ENCODE measurements around the gene CCDC8. TPM values are rescaled to one million over a fixed set of nuclear protein-coding genes. Genes with fewer than 3 reads are reported as not detected.

Gene CCDC8
- polyA plus RNA-seq, 1 of the 3 experiments (the other 2 are of a cell fraction), result 0.03 TPM

DNA sequence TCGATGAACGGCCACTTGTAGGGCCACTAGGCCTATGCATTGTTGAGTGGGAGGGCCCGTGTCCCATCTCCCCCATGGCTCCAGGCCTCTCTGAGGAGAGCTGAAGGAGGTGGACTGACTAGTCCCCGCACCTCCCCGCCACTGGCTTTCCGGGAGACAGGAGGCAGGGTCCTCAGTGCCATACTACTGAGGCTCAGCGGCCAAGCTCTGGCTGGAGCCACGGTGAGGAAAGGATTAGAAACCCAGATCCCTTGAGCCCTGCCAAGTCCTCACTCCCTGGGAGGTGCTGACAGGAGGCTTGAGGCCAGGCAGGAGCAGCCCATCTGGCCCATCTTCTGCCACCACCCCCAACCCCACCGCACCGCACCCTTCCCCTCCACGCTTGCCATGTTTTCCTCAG lies 29.0 kb downstream of the CCDC8 start:
- POLR2A ChIA-PET, result interaction anchor here (1.0 kb wide), 1 partner anchor 16 kb away, joined by 3 read pairs; no protein-coding TSS in a partner anchor
- CTCF ChIA-PET, result interaction anchor here (0.7 to 4.1 kb wide), 8 partner anchors 11 to 131 kb away, joined by 3 to 25 read pairs (median 3); partner anchors contain the start of gene PPP5C
- H3K27ac ChIP-seq (ENCODE audit: low read depth in 2 of 2, low read length in 1 of 2), result no peak overlapping the region
- WGBS (ENCODE audit: low lambda C conversion rate), result 97% methylated on average over 4 of the region's 11 CpGs
- H3K4me2 ChIP-seq, result no peak overlapping the region
- peaks cover 60 to 61% of the 10 kb centered on the region in 2 experiments for H3K36me3 ChIP-seq (replicated peaks in 1 of 2; ENCODE audit: control insufficient read depth in 1 of 2, insufficient read depth in 2 of 2, low read length in 1 of 2)
- H3K9ac ChIP-seq, result no peak overlapping the region
- no peaks in the 10 kb centered on the region for H3K9me3 ChIP-seq
- DNase-seq, result no peak
- peaks cover 32% of the 10 kb centered on the region for H3K79me2 ChIP-seq (ENCODE audit: insufficient read depth)
- H3K9me2 ChIP-seq, result no peaks in the 10 kb centered on the region
- TF ChIP-seq JUND (IDR thresholded peaks at IDR 0.05), result no peak
- no peak for TF ChIP-seq SIN3A (IDR thresholded peaks at IDR 0.05; ENCODE audit: borderline replicate concordance, low read depth, low read length)
- no peak for TF ChIP-seq GATA2 (CRISPR knock-in tag; IDR thresholded peaks at IDR 0.05)
- TF ChIP-seq YY1 (IDR thresholded peaks at IDR 0.05; ENCODE audit: low read depth), result no peak
- no peak for TF ChIP-seq FOSL2 (IDR thresholded peaks at IDR 0.05; ENCODE audit: borderline replicate concordance, low read depth)
- TF ChIP-seq SMC3 (IDR thresholded peaks at IDR 0.05; ENCODE audit: low read depth, low read length), result no peak
- TF ChIP-seq RAD21 (IDR thresholded peaks at IDR 0.05; ENCODE audit: low read length), result no peak
- no peak for TF ChIP-seq MEF2A (IDR thresholded peaks at IDR 0.05; ENCODE audit: borderline replicate concordance, low read depth)
- TF ChIP-seq RFX5 (IDR thresholded peaks at IDR 0.05; ENCODE audit: low read length), result no peak
- TF ChIP-seq, protein P1, sequence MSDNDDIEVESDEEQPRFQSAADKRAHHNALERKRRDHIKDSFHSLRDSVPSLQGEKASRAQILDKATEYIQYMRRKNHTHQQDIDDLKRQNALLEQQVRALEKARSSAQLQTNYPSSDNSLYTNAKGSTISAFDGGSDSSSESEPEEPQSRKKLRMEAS (IDR thresholded peaks at IDR 0.05; ENCODE audit: low read depth), result no peak
- TF ChIP-seq FOXM1 (IDR thresholded peaks at IDR 0.05; ENCODE audit: low read depth), result no peak
- H2AFZ ChIP-seq (ENCODE audit: low read depth), result no peak overlapping the region
- no peaks in the 10 kb centered on the region for H4K20me1 ChIP-seq (ENCODE audit: insufficient read depth)
- H3K27me3 ChIP-seq (ENCODE audit: insufficient read depth), result no peaks in the 10 kb centered on the region
- no peaks in the 10 kb centered on the region for H3F3A ChIP-seq (replicated peaks; ENCODE audit: insufficient read depth)
- no peak overlapping the region for H3K4me3 ChIP-seq (ENCODE audit: low read depth in 2 of 2, low read length in 1 of 2)
- H3K4me1 ChIP-seq (ENCODE audit: control insufficient read depth in 1 of 2, insufficient read depth in 2 of 2, low read depth in 1 of 2, low read length in 1 of 2), result no peaks in the 10 kb centered on the region; a peak in 1 of 4 replicates

DNA sequence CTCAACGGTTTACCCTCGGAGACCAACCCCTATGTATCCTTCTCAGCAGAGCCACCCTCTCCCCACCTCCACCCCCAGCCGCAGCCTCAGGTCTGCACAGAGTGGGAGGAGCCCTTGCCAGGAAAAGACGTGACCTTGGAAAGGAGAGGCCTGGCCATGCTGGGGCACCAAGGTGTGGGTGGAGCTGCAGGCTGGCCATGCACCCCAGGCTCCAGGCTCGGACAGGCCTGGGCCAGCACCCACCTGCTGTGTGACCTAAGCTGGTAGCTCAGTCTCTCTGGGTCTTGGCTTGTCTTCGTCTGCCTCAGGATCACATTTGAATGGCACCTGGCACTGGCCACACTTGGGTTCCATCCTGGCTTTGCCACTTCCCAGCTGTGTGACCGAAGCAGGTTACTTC lies 29.5 kb downstream of the CCDC8 start:
- peaks cover 38% of the 10 kb centered on the region for H3K79me2 ChIP-seq (ENCODE audit: insufficient read depth)
- CTCF ChIA-PET, result interaction anchor here (0.7 to 4.1 kb wide), 9 partner anchors 12 to 105 kb away, joined by 3 to 25 read pairs (median 3); partner anchors contain the start of gene PPP5C
- H4K20me1 ChIP-seq (ENCODE audit: insufficient read depth), result 0 out of 2 replicates have a peak, but pooled peaks cover 4% of the 10 kb centered on the region
- no peaks in the 10 kb centered on the region for H3K27me3 ChIP-seq (ENCODE audit: insufficient read depth)
- no peak overlapping the region for H2AFZ ChIP-seq (ENCODE audit: low read depth)
- DNase-seq, result no peak
- H3K9ac ChIP-seq, result no peak overlapping the region
- no peak overlapping the region for H3K4me3 ChIP-seq (ENCODE audit: low read depth in 2 of 2, low read length in 1 of 2)
- TF ChIP-seq REST (IDR thresholded peaks at IDR 0.05; ENCODE audit: low read depth, low read length) (no peak), GATA2 (CRISPR knock-in tag; IDR thresholded peaks at IDR 0.05) (no peak), RCOR1 (IDR thresholded peaks at IDR 0.05; ENCODE audit: low read length) (no peak), NRF1 (IDR thresholded peaks at IDR 0.05; ENCODE audit: low read depth, low read length) (no peak), TCF12 (IDR thresholded peaks at IDR 0.05) (no peak), RFX5 (IDR thresholded peaks at IDR 0.05; ENCODE audit: low read length) (no peak), EP300 (IDR thresholded peaks at IDR 0.05; ENCODE audit: borderline replicate concordance in 1 of 2, low read depth in 1 of 2, low read length in 1 of 2) (no peak), NFIC (IDR thresholded peaks at IDR 0.05; ENCODE audit: borderline replicate concordance) (no peak), SIN3A (IDR thresholded peaks at IDR 0.05; ENCODE audit: borderline replicate concordance, low read depth, low read length) (no peak), RAD21 (IDR thresholded peaks at IDR 0.05; ENCODE audit: low read length) (no peak), FOXM1 (IDR thresholded peaks at IDR 0.05; ENCODE audit: low read depth) (no peak), TAF1 (IDR thresholded peaks at IDR 0.05; ENCODE audit: borderline replicate concordance, low read depth, low read length) (no peak)
- TF ChIP-seq, protein P1 (IDR thresholded peaks at IDR 0.05; ENCODE audit: low read depth), result no peak
- TF ChIP-seq, protein P2, sequence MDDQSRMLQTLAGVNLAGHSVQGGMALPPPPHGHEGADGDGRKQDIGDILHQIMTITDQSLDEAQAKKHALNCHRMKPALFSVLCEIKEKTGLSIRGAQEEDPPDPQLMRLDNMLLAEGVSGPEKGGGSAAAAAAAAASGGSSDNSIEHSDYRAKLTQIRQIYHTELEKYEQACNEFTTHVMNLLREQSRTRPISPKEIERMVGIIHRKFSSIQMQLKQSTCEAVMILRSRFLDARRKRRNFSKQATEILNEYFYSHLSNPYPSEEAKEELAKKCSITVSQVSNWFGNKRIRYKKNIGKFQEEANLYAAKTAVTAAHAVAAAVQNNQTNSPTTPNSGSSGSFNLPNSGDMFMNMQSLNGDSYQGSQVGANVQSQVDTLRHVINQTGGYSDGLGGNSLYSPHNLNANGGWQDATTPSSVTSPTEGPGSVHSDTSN (IDR thresholded peaks at IDR 0.05), result no peak
- peaks cover 60% of the 10 kb centered on the region in 2 experiments for H3K36me3 ChIP-seq (replicated peaks in 1 of 2; ENCODE audit: control insufficient read depth in 1 of 2, insufficient read depth in 2 of 2, low read length in 1 of 2)
- 91% methylated on average over 5 of the region's 7 CpGs for WGBS (ENCODE audit: low lambda C conversion rate)
- peaks cover 1% of the 10 kb centered on the region for H3F3A ChIP-seq (replicated peaks; ENCODE audit: insufficient read depth)
- H3K9me2 ChIP-seq, result no peaks in the 10 kb centered on the region
- H3K4me1 ChIP-seq (ENCODE audit: control insufficient read depth in 1 of 2, insufficient read depth in 2 of 2, low read depth in 1 of 2, low read length in 1 of 2), result peaks cover 0 to 1% of the 10 kb centered on the region in 2 experiments; a peak in 1 of 4 replicates
- POLR2A ChIA-PET, result interaction anchor here (0.9 to 1.0 kb wide), 2 partner anchors 8 to 16 kb away, joined by 3 read pairs; no protein-coding TSS in a partner anchor
- H3K4me2 ChIP-seq, result no peak overlapping the region
- no peaks in the 10 kb centered on the region for H3K9me3 ChIP-seq
- no peak overlapping the region for H3K27ac ChIP-seq (ENCODE audit: low read depth in 2 of 2, low read length in 1 of 2)

Measured in SK-N-SH (cell line).